OCI-LY1 (cell line): ENCODE results near the gene HMHB1.

Source experiments
- H2AFZ ChIP-seq: fragments of 200-600 bp; sonication (generic), shearing (Covaris generic); 2 replicates; pipeline ENCODE4 v1.6.0; 2014; ENCODE audit warnings: antibody characterized with exemption, mild to moderate bottlenecking, low read length
- H3F3A ChIP-seq: fragments of 200-600 bp; sonication (generic), shearing (Covaris generic); 2 replicates; pipeline ENCODE4 v1.6.0; 2014; ENCODE audit warnings: mild to moderate bottlenecking, antibody characterized with exemption, low read length, moderate library complexity; ENCODE audit not compliant: insufficient read depth
- H3K27ac ChIP-seq: fragments of 200-600 bp; sonication (generic); 2 replicates; pipeline ENCODE4 v1.5.1; 2014; ENCODE audit warnings: low read length, mixed run types, mild to moderate bottlenecking, low read depth; ENCODE audit not compliant: poor library complexity, severe bottlenecking
- H3K27me3 ChIP-seq: fragments of 200-600 bp; sonication (generic); 2 replicates; pipeline ENCODE4 v1.6.0; 2014; ENCODE audit warnings: antibody characterized with exemption, mild to moderate bottlenecking, low read length, moderate library complexity; ENCODE audit not compliant: insufficient read depth
- H3K36me3 ChIP-seq: fragments of 200-600 bp; sonication (generic); 2 replicates; pipeline ENCODE4 v1.6.1; 2014; ENCODE audit warnings: mild to moderate bottlenecking, antibody characterized with exemption, low read length, moderate library complexity, mixed read lengths; ENCODE audit not compliant: insufficient read depth
- H3K4me1 ChIP-seq: fragments of 200-600 bp; sonication (generic); 2 replicates; pipeline ENCODE4 v1.5.1; 2014; ENCODE audit warnings: mild to moderate bottlenecking, low read length, moderate library complexity; ENCODE audit not compliant: insufficient read depth, severe bottlenecking
- H3K4me2 ChIP-seq: fragments of 200-600 bp; sonication (generic), shearing (Covaris generic); 2 replicates; pipeline ENCODE4 v1.6.1; 2014; ENCODE audit warnings: low read length
- H3K4me3 ChIP-seq: fragments of 200-600 bp; sonication (generic); 2 replicates; pipeline ENCODE4 v1.5.1; 2014; ENCODE audit warnings: low read length, low read depth, mild to moderate bottlenecking, mixed read lengths; ENCODE audit not compliant: poor library complexity, severe bottlenecking
- H3K79me2 ChIP-seq: fragments of 200-600 bp; shearing (Covaris generic); 2 replicates; pipeline ENCODE4 v1.6.1; 2016; ENCODE audit warnings: mixed run types, low read length, mixed read lengths; ENCODE audit not compliant: insufficient read depth
- H3K9ac ChIP-seq: fragments of 200-600 bp; sonication (generic), shearing (Covaris generic); 2 replicates; pipeline ENCODE4 v1.6.1; 2014; ENCODE audit warnings: mild to moderate bottlenecking, low read length, mixed read lengths
- H3K9me2 ChIP-seq: fragments of 200-600 bp; sonication (generic), shearing (Covaris generic); 2 replicates; pipeline ENCODE4 v1.6.1; 2014; ENCODE audit warnings: low read depth, mild to moderate bottlenecking, low read length, mixed read lengths
- H3K9me3 ChIP-seq: fragments of 200-600 bp; shearing (Covaris generic); 2 replicates; pipeline ENCODE4 v1.6.1; 2014; ENCODE audit warnings: low read length, mixed read lengths
- H4K20me1 ChIP-seq: fragments of 200-600 bp; sonication (generic), shearing (Covaris generic); 2 replicates; pipeline ENCODE4 v1.6.0; 2016; ENCODE audit warnings: mild to moderate bottlenecking, low read length; ENCODE audit not compliant: insufficient read depth
- CTCF ChIP-seq: fragments of 200-600 bp; sonication (generic), shearing (Covaris generic); IDR thresholded peaks from 2 replicates; pipeline ENCODE4 v1.5.1; 2017; ENCODE audit warnings: mild to moderate bottlenecking, antibody characterized with exemption, low read length, moderate library complexity, mixed read lengths
- EZH2 ChIP-seq: fragments of 200-600 bp; sonication (generic), shearing (Covaris generic); IDR thresholded peaks from 2 replicates; pipeline ENCODE4 v1.8.0; 2017; ENCODE audit warnings: borderline replicate concordance, mixed run types, mild to moderate bottlenecking, antibody characterized with exemption, low read length, moderate library complexity, mixed read lengths

Gene HMHB1

GRCh38 chr5:143842920-143843319 lies 31.0 kb downstream of the HMHB1 start:
- no peak overlapping the region for H3K4me3 ChIP-seq
- H3K9ac ChIP-seq: no peak overlapping the region
- no peak for TF ChIP-seq CTCF
- no peak for TF ChIP-seq EZH2
- H3F3A ChIP-seq: no peaks in the 10 kb centered on the region
- H3K9me2 ChIP-seq: no peaks in the 10 kb centered on the region
- no peak overlapping the region for H3K27ac ChIP-seq
- H3K4me1 ChIP-seq: no peaks in the 10 kb centered on the region
- no peaks in the 10 kb centered on the region for H3K79me2 ChIP-seq
- no peaks in the 10 kb centered on the region for H3K9me3 ChIP-seq
- no peak overlapping the region for H3K4me2 ChIP-seq
- no peaks in the 10 kb centered on the region for H3K27me3 ChIP-seq
- H2AFZ ChIP-seq: no peak overlapping the region
- H3K36me3 ChIP-seq: no peaks in the 10 kb centered on the region
- H4K20me1 ChIP-seq: no peaks in the 10 kb centered on the region

- H3K9me3 ChIP-seq: no peaks in the 10 kb centered on the region
- H3F3A ChIP-seq: no peaks in the 10 kb centered on the region
- no peaks in the 10 kb centered on the region for H3K9me2 ChIP-seq
- H3K27ac ChIP-seq: no peak overlapping the region
- TF ChIP-seq CTCF (no peak), EZH2 (no peak)
- H3K4me1 ChIP-seq: no peaks in the 10 kb centered on the region
- H3K9ac ChIP-seq: no peak overlapping the region
- no peak overlapping the region for H3K4me2 ChIP-seq
- H3K79me2 ChIP-seq: no peaks in the 10 kb centered on the region
- H3K4me3 ChIP-seq: no peak overlapping the region
- H3K36me3 ChIP-seq: no peaks in the 10 kb centered on the region
- no peak overlapping the region for H2AFZ ChIP-seq
- no peaks in the 10 kb centered on the region for H3K27me3 ChIP-seq
- H4K20me1 ChIP-seq: no peaks in the 10 kb centered on the region
These were observed 31.5 kb downstream of the HMHB1 start for GRCh38 chr5:143843461-143843860.

DNA sequence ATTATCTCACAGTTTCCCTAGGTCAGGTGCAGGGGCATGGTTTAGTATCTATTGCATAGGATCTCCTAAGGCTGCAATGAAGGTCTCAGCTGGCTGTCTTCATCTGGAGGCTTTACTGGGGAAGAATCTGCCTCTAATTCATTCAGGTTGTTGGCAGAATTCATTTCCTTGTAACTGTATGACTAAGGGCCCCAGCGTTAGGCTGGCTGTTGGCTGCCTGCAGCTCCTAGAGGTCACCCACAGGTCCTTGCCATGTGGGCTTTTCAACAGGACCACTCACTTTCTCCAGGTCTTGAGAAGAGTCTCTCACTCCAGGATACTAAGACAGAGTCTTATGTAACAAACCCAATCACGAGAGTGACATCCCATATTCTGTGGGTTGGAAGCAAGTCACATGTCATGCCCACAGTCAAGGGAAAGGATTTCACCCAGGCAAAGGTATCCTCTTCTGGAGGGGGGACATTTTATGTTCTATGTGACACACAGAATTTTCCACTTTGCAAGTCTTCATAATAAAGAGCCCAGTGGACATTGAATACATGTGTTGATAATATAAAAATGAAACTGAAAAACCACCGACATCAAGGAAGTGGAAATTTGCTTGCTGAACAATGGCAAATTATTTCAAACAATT lies 38.2 kb downstream of the HMHB1 start:
- Histone ChIP-seq H3K9me3 (0 out of 2 replicates have a peak, but pooled peaks cover 5% of the 10 kb centered on the region), H2AFZ (peak overlapping the region; percentile 75; the same call in 1 of the 2 replicates), H3K4me1 (peaks cover 9% of the 10 kb centered on the region), H3K9ac (0 out of 2 replicates have a peak overlapping the region, but pooled peaks have one; percentile 29), H3K4me2 (peak overlapping the region; percentile 57), H3K27ac (peak overlapping the region; percentile 31), H3K27me3 (no peaks in the 10 kb centered on the region), H3K9me2 (no peaks in the 10 kb centered on the region), H3F3A (no peaks in the 10 kb centered on the region), H3K79me2 (no peaks in the 10 kb centered on the region), H3K36me3 (no peaks in the 10 kb centered on the region), H4K20me1 (no peaks in the 10 kb centered on the region), H3K4me3 (peak overlapping the region; percentile 33)
- TF ChIP-seq EZH2 (no peak), CTCF (no peak)
